GM18951 (cell line): ENCODE measurements around the gene PDE11A.
"Not testable (repeated sequence)": the region's sequence is repeated elsewhere in the genome, so short reads cannot be mapped to it uniquely, and the experiment has no call there.

Experiments
- POLR2A ChIP-seq: IDR thresholded peaks from 4 replicates; pipeline ENCODE4 v1.6.1; 2011; ENCODE audit warnings: mild to moderate bottlenecking; ENCODE audit not compliant: insufficient read length, insufficient read depth; ENCODE audit errors: extremely low read depth
- in situ Hi-C: fragments of 300-500 bp; cut with MboI; formaldehyde crosslinking; loops from one replicate; pipeline ENCODE4 v1.12.0; 2022; ENCODE audit warnings: low sequenced_read_pairs, mixed read lengths, inconsistent platforms; ENCODE audit not compliant: unreplicated experiment

PDE11A gene

GRCh38 chr2:178101321-178102079, 28.9 kb upstream of the PDE11A start:
- in situ Hi-C loops: loop anchor here (25.0 kb wide), 1 partner anchor 311 kb away; no protein-coding TSS in a partner anchor
- no peak for TF ChIP-seq POLR2A

GRCh38 chr2:178093471-178093870, 20.9 kb upstream of the PDE11A start:
- in situ Hi-C loops: no loop called here
- TF ChIP-seq POLR2A: no peak

GRCh38 chr2:178088774-178089270, 16.2 kb upstream of the PDE11A start:
- in situ Hi-C loops: no loop called here

GRCh38 chr2:178084273-178084672, 11.7 kb upstream of the PDE11A start:
- in situ Hi-C loops: no loop called here
- no peak for TF ChIP-seq POLR2A

More at GRCh38 chr2:178088774-178089270, 16.2 kb upstream of the PDE11A start:
- TF ChIP-seq POLR2A: no peak

- in situ Hi-C loops: no loop called here
- no peak for TF ChIP-seq POLR2A
Observed at GRCh38 chr2:178082408-178083045, 9.9 kb upstream of the PDE11A start.

DNA sequence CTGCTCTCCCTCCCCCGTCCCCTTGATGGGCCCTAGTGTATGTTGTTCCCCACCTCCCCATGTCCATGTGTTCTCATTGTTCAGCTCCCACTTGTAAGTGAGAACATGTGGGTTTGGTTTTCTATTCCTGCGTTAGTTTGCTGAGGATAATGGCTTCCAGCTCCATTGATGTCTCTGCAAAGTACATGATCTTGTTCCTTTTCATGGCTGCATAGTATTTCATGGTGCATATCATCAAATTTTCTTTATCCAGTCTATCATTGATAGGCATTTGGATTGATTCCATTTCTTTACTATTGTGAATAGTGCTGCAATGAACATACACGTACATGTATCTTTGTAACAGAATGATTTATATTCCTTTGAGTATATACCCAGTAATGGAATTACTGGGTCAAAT, 6.7 kb upstream of the PDE11A start:
- in situ Hi-C loops: not testable (repeated sequence)

DNA sequence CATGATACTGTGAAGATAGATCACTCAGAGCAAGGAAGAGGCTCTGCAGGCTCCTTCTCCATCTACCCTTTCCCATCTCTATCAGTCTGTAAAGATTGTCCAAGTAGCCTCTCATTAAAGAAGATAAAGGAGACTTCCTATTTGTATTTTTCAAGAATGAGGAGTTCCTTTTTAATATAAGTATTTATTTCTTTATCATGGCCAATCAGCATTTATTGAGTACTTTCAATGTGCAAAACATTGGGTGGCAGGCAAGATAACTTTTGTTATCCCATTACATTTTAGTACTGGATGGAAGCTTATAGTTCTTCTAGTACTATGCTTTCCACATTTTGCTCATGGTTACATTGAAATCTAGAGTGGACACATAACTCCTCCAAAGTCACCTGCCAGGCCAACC, 3.6 kb upstream of the PDE11A start:
- no peak for TF ChIP-seq POLR2A
- in situ Hi-C loops: no loop called here

- no peak for TF ChIP-seq POLR2A
- in situ Hi-C loops: no loop called here
Observed at GRCh38 chr2:178075006-178075326, 2.4 kb upstream of the PDE11A start.

DNA sequence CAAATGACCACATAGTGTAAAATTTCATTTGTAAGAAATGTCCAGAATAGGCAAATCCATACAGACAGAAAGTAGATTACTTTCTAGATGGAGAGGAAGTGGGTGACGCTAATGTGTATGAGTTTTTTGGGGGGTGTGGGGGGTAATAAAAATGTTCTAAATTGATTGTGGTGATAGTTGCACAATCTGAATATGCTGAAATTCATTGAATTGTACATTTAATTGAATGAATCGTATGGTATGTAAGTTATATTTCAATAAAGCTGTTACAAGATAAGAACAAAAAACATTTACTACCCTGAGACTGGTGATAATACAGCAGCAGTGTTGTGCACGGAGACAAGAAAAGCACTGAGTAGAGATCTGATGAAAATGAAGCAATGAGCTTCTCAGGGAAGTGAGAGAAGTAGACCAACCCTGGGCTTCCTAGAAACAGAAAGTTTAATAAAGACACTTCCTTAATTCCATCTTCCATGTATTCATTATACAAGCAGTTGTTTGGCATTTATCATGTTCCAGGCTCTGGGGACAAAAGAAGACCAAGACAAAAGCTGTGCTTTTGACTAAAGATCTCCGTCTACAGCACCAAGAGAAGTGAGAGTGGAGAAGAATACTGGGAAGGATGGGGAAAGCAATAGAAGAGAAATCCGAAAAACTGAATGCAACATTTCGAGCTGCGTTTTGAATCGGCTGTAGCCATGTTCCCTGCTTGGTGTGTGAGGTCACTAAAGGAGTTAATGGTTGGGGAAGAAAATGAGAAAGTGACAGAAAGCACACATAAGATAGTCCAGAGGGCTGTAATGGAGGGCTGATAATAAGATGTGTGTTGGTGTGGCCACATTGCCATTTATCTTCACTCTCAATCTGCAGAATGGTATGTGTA, 1.8 kb upstream of the PDE11A start:
- TF ChIP-seq POLR2A: no peak
- in situ Hi-C loops: no loop called here

DNA sequence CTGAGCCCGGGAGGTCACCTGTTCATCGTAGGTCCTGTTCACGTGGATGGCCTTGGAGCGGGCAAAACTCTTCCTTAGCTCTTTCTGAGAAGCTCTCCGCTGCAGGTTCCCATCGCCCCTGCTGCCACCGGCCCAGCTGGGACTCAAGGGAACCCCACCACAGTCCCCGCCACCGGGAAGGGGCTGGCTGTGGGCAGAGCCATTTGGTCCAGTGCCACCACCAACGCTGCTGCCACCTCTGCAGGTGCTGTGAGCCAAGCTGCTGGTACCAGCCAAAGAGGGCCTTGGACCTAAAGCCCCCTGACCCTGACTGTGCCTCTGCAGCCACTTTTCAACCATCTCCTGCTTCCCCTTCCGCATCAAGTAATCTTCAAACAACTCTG, 586 bp downstream of the PDE11A start:
- in situ Hi-C loops: no loop called here
- TF ChIP-seq POLR2A: no peak

DNA sequence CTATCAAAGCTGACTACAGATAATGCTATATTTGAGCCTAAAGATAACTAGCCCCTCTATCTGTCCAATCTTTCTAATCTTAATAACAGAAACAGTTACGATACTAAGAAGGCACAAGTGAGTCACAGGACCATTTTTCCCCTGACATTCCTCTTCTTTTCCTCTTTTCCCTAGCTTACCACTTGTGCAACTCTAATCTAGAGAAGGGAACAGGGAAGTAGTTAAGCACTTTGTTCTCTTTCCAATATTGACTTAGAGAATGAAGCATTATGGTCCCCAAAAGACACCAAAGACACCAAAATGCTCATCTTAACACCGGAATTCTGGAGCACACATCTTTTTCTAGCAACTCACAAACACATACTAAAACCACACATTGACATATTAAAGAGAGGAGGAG, 1.8 kb downstream of the PDE11A start:
- no peak for TF ChIP-seq POLR2A

DNA sequence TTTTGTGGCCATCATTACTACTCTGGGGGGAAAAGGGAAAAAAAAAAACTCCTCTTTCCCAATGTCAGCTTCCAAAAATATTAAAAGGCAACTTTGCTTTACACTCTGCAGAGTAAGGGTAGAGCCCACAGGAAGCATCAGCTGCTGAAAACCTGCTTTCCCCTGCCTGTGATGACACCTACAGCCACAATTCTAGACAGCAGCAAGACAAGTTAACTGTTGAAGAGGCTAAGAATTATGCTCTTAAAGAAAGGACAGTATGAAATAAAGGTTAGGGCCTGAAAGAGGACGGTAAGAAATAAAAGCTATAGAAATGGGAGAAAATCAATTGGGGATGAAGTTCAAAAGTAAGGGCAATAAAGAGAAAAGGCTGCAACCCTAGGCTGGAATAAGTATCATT, 3.0 kb downstream of the PDE11A start:
- in situ Hi-C loops: no loop called here
- no peak for TF ChIP-seq POLR2A

More for the DNA sequence above, 1.8 kb downstream of the PDE11A start:
- in situ Hi-C loops: no loop called here

GRCh38 chr2:178068823-178069454, 3.6 kb downstream of the PDE11A start:
- in situ Hi-C loops: no loop called here
- TF ChIP-seq POLR2A: no peak
